Measurements from ENCODE around the gene PEAK1.
"Not testable (repeated sequence)": the region's sequence is repeated elsewhere in the genome, so short reads cannot be mapped to it uniquely, and the experiment has no call there.

The PEAK1 gene

DNA sequence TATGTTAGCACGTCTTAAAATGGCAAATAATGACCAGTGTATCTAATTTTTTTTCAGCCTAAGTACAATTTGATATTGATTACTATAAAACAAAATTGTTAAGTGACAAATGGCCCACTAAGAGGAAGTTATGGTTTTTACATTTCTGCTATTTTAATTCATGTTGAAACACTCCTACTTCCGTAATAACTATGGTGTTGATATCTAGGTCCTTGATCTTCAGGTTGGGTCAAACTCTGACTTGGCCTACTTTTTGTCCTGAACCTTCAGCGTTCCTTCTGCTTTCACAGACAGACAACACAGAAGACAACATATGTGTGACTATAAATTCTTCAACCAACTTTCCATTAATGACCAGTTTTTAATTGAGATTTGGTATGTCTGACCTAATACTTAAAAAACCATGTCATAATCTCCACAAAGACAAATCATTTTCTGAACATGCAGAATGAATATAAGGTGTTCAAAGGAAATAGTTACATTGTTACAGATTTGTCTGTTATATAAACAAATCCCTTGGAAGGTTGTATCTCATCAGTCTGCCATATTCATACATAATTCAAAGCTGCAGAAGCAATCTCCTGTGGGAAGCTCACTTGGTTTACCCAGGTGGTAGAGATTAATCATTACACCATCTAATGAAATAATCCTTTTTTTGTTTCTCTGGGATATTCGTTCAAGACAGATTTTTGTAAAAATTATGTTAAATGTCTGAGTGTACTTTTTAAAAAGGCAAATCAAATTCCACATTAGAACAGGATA, 256.9 kb downstream of the PEAK1 start:
- H3K4me3 ChIP-seq (ENCODE audit: low read length), result no peak overlapping the region
- DNase-seq (ENCODE audit: low read depth), result no peak
- TF ChIP-seq, protein P1, sequence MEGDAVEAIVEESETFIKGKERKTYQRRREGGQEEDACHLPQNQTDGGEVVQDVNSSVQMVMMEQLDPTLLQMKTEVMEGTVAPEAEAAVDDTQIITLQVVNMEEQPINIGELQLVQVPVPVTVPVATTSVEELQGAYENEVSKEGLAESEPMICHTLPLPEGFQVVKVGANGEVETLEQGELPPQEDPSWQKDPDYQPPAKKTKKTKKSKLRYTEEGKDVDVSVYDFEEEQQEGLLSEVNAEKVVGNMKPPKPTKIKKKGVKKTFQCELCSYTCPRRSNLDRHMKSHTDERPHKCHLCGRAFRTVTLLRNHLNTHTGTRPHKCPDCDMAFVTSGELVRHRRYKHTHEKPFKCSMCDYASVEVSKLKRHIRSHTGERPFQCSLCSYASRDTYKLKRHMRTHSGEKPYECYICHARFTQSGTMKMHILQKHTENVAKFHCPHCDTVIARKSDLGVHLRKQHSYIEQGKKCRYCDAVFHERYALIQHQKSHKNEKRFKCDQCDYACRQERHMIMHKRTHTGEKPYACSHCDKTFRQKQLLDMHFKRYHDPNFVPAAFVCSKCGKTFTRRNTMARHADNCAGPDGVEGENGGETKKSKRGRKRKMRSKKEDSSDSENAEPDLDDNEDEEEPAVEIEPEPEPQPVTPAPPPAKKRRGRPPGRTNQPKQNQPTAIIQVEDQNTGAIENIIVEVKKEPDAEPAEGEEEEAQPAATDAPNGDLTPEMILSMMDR (conservative IDR thresholded peaks at IDR 0.05; ENCODE audit: low read length), result no peak

DNA sequence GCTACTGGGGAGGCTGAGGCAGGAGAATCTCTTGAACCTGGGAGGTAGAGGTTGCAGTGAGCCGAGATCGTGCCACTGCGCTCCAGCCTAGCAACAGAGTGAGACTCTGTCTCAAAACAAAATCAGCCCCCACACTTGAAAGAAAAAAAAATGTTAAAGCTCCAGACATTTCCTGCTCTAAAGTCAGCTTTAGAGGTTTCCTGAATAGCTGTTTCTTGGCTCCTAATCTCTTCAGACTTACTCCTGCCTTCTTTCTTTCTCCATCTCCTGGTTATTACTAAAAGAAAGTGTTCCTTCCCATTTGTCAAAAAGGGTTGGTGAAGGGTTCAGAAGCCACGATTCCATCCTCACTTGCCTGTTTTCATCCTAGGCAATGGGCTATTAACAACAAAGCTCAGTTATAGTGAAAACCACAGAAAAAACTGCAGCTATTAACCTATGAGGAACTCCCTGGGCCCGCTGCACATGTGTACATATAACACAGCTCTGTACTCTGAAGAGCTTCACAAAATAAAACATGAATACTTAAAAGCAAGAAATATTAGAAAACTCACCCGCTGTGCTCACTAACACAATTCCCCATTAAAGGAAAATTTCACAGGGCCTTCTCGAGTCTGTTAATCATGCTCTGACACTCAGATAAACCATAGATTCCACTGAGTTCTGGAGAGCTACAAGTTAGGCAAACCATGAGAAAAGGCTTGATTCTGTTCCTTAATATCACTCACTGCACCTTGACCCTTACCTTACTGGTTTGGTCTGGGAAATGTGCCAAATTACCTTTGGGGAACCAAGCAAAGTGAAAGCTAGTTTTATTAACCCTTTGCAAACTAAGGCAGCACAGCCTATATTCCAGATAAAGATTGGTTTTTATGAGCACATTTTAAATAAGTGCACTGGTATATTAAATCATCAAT, 259.1 kb downstream of the PEAK1 start:
- TF ChIP-seq, protein P1 (conservative IDR thresholded peaks at IDR 0.05; ENCODE audit: low read length), result no peak

DNA sequence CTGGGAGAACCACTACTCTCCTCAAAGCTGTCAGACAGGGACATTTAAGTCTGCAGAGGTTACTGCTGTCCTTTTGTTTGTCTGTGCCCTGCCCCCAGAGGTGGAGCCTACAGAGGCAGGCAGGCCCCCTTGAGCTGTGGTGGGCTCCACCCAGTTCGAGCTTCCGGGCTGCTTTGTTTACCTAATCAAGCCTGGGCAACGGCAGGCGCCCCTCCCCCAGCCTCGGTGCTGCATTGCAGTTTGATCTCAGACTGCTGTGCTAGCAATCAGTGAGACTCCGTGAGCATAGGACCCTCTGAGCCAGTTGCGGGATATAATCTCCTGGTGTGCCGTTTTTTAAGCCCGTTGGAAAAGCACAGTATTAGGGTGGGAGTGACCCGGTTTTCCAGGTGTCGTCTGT, 263.9 kb downstream of the PEAK1 start:
- H3K4me3 ChIP-seq (ENCODE audit: low read length); DNase-seq (ENCODE audit: low read depth): not testable (repeated sequence)

More for the DNA sequence above, 259.1 kb downstream of the PEAK1 start:
- no peak overlapping the region for H3K4me3 ChIP-seq (ENCODE audit: low read length)
- no peak for DNase-seq (ENCODE audit: low read depth)

DNA sequence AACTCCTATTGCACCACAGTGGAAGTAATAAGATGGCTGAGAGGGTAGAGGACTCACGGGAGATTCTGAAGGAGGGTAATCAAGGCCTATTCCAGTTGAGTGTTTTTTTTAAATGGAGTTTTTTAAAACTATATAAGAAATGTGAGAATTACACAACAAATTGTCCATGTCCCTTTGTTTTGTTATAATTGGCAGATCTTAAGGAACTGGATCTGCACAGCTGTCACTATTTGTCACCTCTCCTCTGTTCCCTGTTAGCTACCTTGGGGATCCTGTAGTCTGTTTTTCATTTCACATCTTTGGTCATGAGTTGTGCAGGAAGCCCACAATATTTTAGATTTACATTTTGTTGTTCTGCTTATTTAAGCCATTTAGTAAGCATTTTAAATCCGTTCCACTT, 271.7 kb downstream of the PEAK1 start:
- no peak overlapping the region for H3K4me3 ChIP-seq (ENCODE audit: low read length)
- TF ChIP-seq, protein P1 (conservative IDR thresholded peaks at IDR 0.05; ENCODE audit: low read length), result no peak
- DNase-seq (ENCODE audit: low read depth), result no peak

DNA sequence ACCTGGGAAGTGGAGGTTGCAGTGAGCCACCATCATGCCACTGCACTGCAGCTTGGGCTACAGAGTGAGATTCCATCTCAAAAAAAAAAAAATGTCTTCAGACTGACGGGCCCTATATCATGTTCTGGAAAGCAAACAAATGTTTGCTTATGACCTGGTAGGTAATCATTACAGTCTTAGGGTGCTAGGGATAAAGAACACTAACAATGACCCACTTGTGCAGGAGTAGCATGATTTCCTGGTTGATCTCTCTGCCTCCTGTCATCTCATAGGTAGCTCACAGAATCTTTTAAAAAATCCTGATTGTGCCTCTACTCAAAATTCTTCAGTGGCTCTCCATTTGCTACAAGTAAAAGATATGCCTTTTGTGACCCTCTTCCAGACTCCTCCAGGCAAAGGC, 274.5 kb downstream of the PEAK1 start:
- no peak for DNase-seq (ENCODE audit: low read depth)
- TF ChIP-seq, protein P1 (conservative IDR thresholded peaks at IDR 0.05; ENCODE audit: low read length), result no peak
- H3K4me3 ChIP-seq (ENCODE audit: low read length), result no peak overlapping the region

DNA sequence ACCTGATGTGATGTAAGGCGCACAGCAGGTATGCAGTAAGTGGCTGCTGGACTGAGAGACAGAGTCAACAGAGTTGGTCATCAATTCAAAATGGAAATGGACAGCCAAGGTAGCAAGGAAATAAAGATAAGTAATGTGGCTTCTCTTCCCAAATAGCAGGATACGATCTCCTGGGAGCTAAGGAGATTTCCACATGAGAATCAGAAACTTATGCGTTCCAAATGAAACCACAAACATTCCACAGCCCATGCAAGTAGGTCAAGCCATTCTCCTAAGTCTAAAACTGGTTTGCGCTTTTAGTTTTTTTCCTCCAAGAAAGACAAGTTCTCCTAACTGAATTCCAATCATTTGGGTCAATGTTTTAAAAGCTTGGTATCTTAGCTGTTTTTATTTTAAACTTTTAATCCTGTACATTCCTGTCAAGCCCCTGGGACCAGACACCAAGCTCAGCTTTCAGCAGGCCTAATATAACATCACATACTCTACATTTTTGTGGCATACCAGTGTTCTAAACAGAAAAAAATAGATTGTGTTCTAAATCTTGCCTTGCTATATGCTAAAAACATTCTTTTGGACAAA, 275.3 kb downstream of the PEAK1 start:
- peak; percentile 99 for DNase-seq (ENCODE audit: low read depth)
- H3K4me3 ChIP-seq (ENCODE audit: low read length), result no peak overlapping the region
- TF ChIP-seq, protein P1 (conservative IDR thresholded peaks at IDR 0.05; ENCODE audit: low read length), result no peak

DNA sequence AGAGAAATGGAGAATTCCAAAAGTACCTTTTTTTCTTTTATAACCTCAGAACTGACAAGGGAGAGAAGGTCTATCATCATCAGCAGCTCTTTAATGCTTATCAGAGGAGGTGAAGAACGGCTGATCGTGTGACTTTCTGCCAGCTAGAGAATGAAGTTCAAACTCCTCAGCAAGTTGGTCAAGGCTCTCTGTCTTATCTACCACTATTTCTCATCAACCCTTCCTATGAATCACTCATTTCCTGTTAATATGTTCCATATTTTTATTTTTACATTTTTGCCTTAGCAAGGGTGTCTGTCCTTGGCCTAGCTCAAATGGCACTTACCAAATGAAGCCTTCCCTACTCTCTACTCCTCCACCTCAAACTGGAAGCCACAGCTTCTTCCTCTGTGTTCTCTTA, 275.9 kb downstream of the PEAK1 start:
- TF ChIP-seq, protein P1 (conservative IDR thresholded peaks at IDR 0.05; ENCODE audit: low read length), result no peak
- peak; percentile 58 for DNase-seq (ENCODE audit: low read depth)
- H3K4me3 ChIP-seq (ENCODE audit: low read length), result no peak overlapping the region

Measured in AG10803 (cell line).